ENCODE data around the gene ACLY.

GRCh38 chr17:41962768-41963434 is 44.1 kb upstream of the ACLY start:
- TF ChIP-seq NR1H2 (CRISPR knock-in tag; IDR thresholded peaks at IDR 0.05) (no peak), ETV6 (CRISPR knock-in tag; IDR thresholded peaks at IDR 0.05) (no peak), USF2 (CRISPR knock-in tag; IDR thresholded peaks at IDR 0.05) (no peak), NFYB (CRISPR knock-in tag; conservative IDR thresholded peaks at IDR 0.05; ENCODE audit: low read depth) (no peak), IRF1 (CRISPR knock-in tag; IDR thresholded peaks at IDR 0.05) (no peak), E2F1 (CRISPR knock-in tag; IDR thresholded peaks at IDR 0.05) (no peak), ZNF232 (CRISPR knock-in tag; IDR thresholded peaks at IDR 0.05) (no peak)
- TF ChIP-seq, protein P1, sequence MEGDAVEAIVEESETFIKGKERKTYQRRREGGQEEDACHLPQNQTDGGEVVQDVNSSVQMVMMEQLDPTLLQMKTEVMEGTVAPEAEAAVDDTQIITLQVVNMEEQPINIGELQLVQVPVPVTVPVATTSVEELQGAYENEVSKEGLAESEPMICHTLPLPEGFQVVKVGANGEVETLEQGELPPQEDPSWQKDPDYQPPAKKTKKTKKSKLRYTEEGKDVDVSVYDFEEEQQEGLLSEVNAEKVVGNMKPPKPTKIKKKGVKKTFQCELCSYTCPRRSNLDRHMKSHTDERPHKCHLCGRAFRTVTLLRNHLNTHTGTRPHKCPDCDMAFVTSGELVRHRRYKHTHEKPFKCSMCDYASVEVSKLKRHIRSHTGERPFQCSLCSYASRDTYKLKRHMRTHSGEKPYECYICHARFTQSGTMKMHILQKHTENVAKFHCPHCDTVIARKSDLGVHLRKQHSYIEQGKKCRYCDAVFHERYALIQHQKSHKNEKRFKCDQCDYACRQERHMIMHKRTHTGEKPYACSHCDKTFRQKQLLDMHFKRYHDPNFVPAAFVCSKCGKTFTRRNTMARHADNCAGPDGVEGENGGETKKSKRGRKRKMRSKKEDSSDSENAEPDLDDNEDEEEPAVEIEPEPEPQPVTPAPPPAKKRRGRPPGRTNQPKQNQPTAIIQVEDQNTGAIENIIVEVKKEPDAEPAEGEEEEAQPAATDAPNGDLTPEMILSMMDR (IDR thresholded peaks at IDR 0.05), result peak; percentile 72
